Loucy (cell line): ENCODE measurements around the gene SCNN1B.

Source experiments
- H2AFZ ChIP-seq: fragments of 200-600 bp; sonication (generic); 2 replicates; pipeline ENCODE4 v1.6.0; 2016; ENCODE audit warnings: antibody characterized with exemption, mild to moderate bottlenecking, low read length, moderate library complexity
- H3F3A ChIP-seq: fragments of 200-600 bp; 2 replicates; pipeline ENCODE4 v1.6.0; 2016; ENCODE audit warnings: antibody characterized with exemption, low read depth, mild to moderate bottlenecking
- H3K27me3 ChIP-seq: fragments of 200-600 bp; sonication (generic); 2 replicates; pipeline ENCODE4 v1.6.1; 2014; ENCODE audit warnings: low read length, mild to moderate bottlenecking; ENCODE audit not compliant: insufficient read depth, poor library complexity, severe bottlenecking
- H3K36me3 ChIP-seq: fragments of 200-600 bp; sonication (generic); 2 replicates; pipeline ENCODE4 v1.6.1; 2016; ENCODE audit warnings: low read length; ENCODE audit not compliant: insufficient read depth
- H3K4me1 ChIP-seq: fragments of 200-600 bp; sonication (generic); 2 replicates; pipeline ENCODE4 v1.5.1; 2014; ENCODE audit warnings: low read length, mild to moderate bottlenecking; ENCODE audit not compliant: insufficient read depth, poor library complexity, severe bottlenecking
- H3K4me2 ChIP-seq: fragments of 200-600 bp; sonication (generic); 2 replicates; pipeline ENCODE4 v1.6.0; 2014; ENCODE audit warnings: antibody characterized with exemption, low read length, low read depth, mild to moderate bottlenecking; ENCODE audit not compliant: poor library complexity, severe bottlenecking
- H3K4me3 ChIP-seq: fragments of 200-600 bp; sonication (generic); 2 replicates; pipeline ENCODE4 v1.5.1; 2014; ENCODE audit warnings: low read length, mild to moderate bottlenecking, mixed read lengths; ENCODE audit not compliant: poor library complexity, severe bottlenecking
- H3K79me2 ChIP-seq: fragments of 200-600 bp; sonication (generic); 2 replicates; pipeline ENCODE4 v1.6.1; 2014; ENCODE audit warnings: low read length; ENCODE audit not compliant: insufficient read depth
- H3K9ac ChIP-seq: fragments of 200-600 bp; sonication (generic); 2 replicates; pipeline ENCODE4 v1.6.0; 2014; ENCODE audit warnings: mild to moderate bottlenecking, low read depth, low read length, moderate library complexity; ENCODE audit not compliant: poor library complexity, severe bottlenecking
- H3K9me2 ChIP-seq: fragments of 200-600 bp; sonication (generic); replicated peaks from 2 replicates; pipeline ENCODE4 v1.6.1; 2016; ENCODE audit warnings: low read depth, low read length, mixed read lengths
- H3K9me3 ChIP-seq: fragments of 200-600 bp; sonication (generic); 2 replicates; pipeline ENCODE4 v1.6.1; 2014; ENCODE audit warnings: mild to moderate bottlenecking, antibody characterized with exemption, low read length, low read depth; ENCODE audit not compliant: insufficient read depth
- H4K20me1 ChIP-seq: fragments of 200-600 bp; sonication (generic); 2 replicates; pipeline ENCODE4 v1.6.0; 2014; ENCODE audit warnings: antibody characterized with exemption, low read length, mild to moderate bottlenecking; ENCODE audit not compliant: insufficient read depth, poor library complexity, severe bottlenecking
- CTCF ChIP-seq: fragments of 200-600 bp; sonication (generic); conservative IDR thresholded peaks from 2 replicates; pipeline ENCODE4 v1.5.1; 2014; ENCODE audit warnings: mild to moderate bottlenecking, antibody characterized with exemption, low read length
- EZH2phosphoT487 ChIP-seq: fragments of 200-600 bp; IDR thresholded peaks from 2 replicates; pipeline ENCODE4 v1.6.1; 2018; ENCODE audit warnings: antibody characterized with exemption, mild to moderate bottlenecking, moderate library complexity, borderline replicate concordance

SCNN1B gene

DNA sequence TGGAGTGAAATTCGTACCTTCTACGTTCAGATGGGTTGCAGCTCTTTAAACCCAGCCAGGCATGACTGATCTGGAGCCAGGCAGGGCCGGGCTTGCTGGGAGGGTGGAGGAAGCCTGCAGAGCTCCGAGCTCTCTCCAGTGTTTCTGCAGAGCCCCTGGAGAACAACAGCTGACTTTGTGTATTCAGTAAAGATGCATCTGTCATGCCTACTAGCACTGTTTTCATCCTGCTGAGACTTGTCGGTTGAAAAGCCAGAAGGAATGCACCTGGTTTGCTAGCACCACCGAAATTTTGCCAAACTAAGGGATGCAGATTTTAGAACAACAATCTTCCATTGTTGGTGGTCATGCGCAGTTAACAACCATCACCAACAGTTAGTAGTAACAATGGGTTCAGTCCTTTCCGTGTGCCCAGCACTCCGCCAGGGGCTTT lies 22.4 kb upstream of the SCNN1B start:
- TF ChIP-seq CTCF, result no peak
- no peak for TF ChIP-seq EZH2phosphoT487
- Histone ChIP-seq H2AFZ (no peak overlapping the region), H4K20me1 (no peaks in the 10 kb centered on the region), H3K9ac (no peak overlapping the region), H3K4me1 (no peaks in the 10 kb centered on the region), H3K79me2 (no peaks in the 10 kb centered on the region), H3K4me3 (no peak overlapping the region), H3K9me3 (no peaks in the 10 kb centered on the region), H3F3A (no peaks in the 10 kb centered on the region), H3K36me3 (no peaks in the 10 kb centered on the region), H3K9me2 (no peaks in the 10 kb centered on the region), H3K4me2 (no peak overlapping the region), H3K27me3 (no peaks in the 10 kb centered on the region)

DNA sequence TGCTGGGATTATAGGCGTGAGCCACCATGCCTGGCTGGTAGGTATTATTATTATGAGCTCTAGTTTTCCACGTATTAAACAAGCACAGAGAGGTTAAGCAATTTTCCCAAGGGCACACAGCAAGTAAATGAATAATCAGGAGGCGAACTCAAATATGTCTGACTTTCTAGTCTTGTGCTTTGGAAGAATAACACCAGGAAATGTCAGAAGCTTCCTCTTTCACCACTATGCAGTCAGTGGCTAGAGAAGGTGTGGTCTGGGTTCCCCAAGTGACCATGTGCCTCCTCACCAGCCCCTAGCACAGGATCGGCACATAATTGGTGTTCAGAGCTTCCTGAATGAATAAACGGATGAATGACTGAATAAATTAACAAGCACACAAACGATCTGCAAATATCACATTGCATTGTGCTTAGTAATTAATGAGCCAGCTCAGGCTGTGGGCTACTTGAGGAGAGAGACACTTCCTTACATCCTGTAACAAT lies 21.6 kb upstream of the SCNN1B start:
- Histone ChIP-seq H3K27me3 (no peaks in the 10 kb centered on the region), H3K9me2 (no peaks in the 10 kb centered on the region), H3F3A (no peaks in the 10 kb centered on the region), H3K4me1 (no peaks in the 10 kb centered on the region), H3K4me3 (no peak overlapping the region), H4K20me1 (no peaks in the 10 kb centered on the region), H3K9me3 (no peaks in the 10 kb centered on the region), H3K9ac (no peak overlapping the region), H3K79me2 (no peaks in the 10 kb centered on the region), H2AFZ (no peak overlapping the region), H3K4me2 (no peak overlapping the region), H3K36me3 (no peaks in the 10 kb centered on the region)
- no peak for TF ChIP-seq EZH2phosphoT487
- TF ChIP-seq CTCF, result no peak

DNA sequence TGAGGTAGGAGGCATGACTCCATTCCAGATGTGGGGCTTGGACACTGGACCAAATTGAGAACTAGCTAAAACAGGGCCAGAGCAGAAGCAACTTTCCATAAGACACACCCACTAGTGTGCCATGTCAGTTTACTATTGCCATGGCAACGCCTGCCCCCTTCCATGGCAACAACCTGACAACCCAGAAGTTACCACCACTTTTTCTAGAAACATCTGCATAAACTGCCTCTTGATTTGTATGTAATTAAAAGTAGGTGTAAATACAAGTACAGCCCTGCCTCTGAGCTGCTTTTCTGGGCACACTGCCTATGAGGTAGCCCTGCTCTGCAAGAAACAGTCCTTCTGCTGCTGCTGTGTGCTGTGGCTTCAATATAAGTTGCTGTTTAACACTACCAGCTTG lies 19.5 kb upstream of the SCNN1B start:
- Histone ChIP-seq H3K4me2 (no peak overlapping the region), H3K79me2 (no peaks in the 10 kb centered on the region), H3K9me3 (no peaks in the 10 kb centered on the region), H3K4me3 (no peak overlapping the region), H3K36me3 (no peaks in the 10 kb centered on the region), H3K9me2 (no peaks in the 10 kb centered on the region), H3K9ac (no peak overlapping the region), H3K27me3 (no peaks in the 10 kb centered on the region), H3K4me1 (no peaks in the 10 kb centered on the region), H3F3A (no peaks in the 10 kb centered on the region), H2AFZ (no peak overlapping the region), H4K20me1 (no peaks in the 10 kb centered on the region)
- no peak for TF ChIP-seq EZH2phosphoT487
- TF ChIP-seq CTCF, result no peak
